Smooth muscle cell of trachea (primary cell): ENCODE data around the gene PTF1A. TPM values are rescaled to one million over a fixed set of nuclear protein-coding genes. Genes with fewer than 3 reads are reported as not detected.

ENCODE experiments used
- total RNA-seq: library from RNA; depleted of rRNA; stranded (reverse); fragments of >200 nt; gene quantifications from 2 replicates; pipeline ENCODE4 v1.2.1, GENCODE V29; 2014

The PTF1A gene
- total RNA-seq, result not detected in 2 replicates

GRCh38 chr10:23191764-23192711 is at the start of gene PTF1A:
PTF1A (plus strand) TSS chr10:23192312; CDS start chr10:23192531, 219 bp downstream.

Other genes with a start within 250 kb of the PTF1A start
- gene MSRB2, start 96.7 kb upstream of the PTF1A start, total RNA-seq, result 13.8 and 20.2 TPM in 2 replicates
- gene C10orf67, start 152.5 kb downstream of the PTF1A start, total RNA-seq, result under 0.01 and 0.44 TPM in 2 replicates
- 4.9 and 5.3 TPM in 2 replicates for gene OTUD1, start 246.8 kb downstream of the PTF1A start, total RNA-seq